Activated T-helper 2 cell treated with anti-CD3 and anti-CD28 coated beads, Interferon-gamma antibody, Interleukin-2, Interleukin-4, amounts not matched to agents 10 μg/mL and 5 μg/mL and 100 μg/mL, durations not matched to agents 14 hours and 24 hours and 36 hours (primary cell): ENCODE data around the gene ATP6V1G1. TPM values are rescaled to one million over a fixed set of nuclear protein-coding genes. Genes with fewer than 3 reads are reported as not detected.

Experiments used
- total RNA-seq: library from RNA; stranded (reverse); gene quantifications from 2 replicates; pipeline ENCODE4 v1.2.3, GENCODE V29; 2022

The ATP6V1G1 gene
- total RNA-seq, 1 donor from 2014 or later: 48.1 TPM

Other genes with a start within 250 kb of the ATP6V1G1 start
- gene AKNA, start 199.8 kb upstream of the ATP6V1G1 start, total RNA-seq: 152 TPM in 2 replicates
- gene WHRN, start 82.3 kb upstream of the ATP6V1G1 start, total RNA-seq: 2.8 and 2.9 TPM in 2 replicates
- gene TMEM268, start 23.5 kb downstream of the ATP6V1G1 start, total RNA-seq: 17.7 and 19.4 TPM in 2 replicates
- gene TEX53, start 70.0 kb downstream of the ATP6V1G1 start, total RNA-seq: not detected in 2 replicates
- 0.41 and 0.68 TPM in 2 replicates for gene TEX48, start 94.4 kb downstream of the ATP6V1G1 start, total RNA-seq
- gene TNFSF15, start 218.3 kb downstream of the ATP6V1G1 start, total RNA-seq: 0.25 and 0.28 TPM in 2 replicates